Amygdala (tissue), 56 donors: ENCODE measurements around the gene EIPR1.

Experiments
- DNase-seq, 56 donors: peaks; one replicate each; lab custom pipeline; 2025; lab: John Stamatoyannopoulos, UW

EIPR1 gene

GRCh38 chr2:3377612-3378432 lies at the start of gene EIPR1:
Gene EIPR1, minus strand, starts transcription at chr2:3377818. Its CDS starts 129 bp downstream, at chr2:3377689.
- peak; percentile 82 to 99 (median 96) for DNase-seq

- DNase-seq: no peak
Measured at GRCh38 chr2:3427272-3427671, 49.7 kb upstream of the EIPR1 start.

GRCh38 chr2:3426615-3427014 lies 49.0 kb upstream of the EIPR1 start:
- DNase-seq: no peak

- no peak for DNase-seq
Measured at GRCh38 chr2:3424171-3424795, 46.7 kb upstream of the EIPR1 start.

- DNase-seq: peak in 24 of 56 donors; percentile 9 to 72 (median 28)
Measured at GRCh38 chr2:3423492-3424170, 46.0 kb upstream of the EIPR1 start.

- no peak for DNase-seq
Measured at GRCh38 chr2:3422161-3422779, 44.7 kb upstream of the EIPR1 start.

- no peak for DNase-seq
Measured at GRCh38 chr2:3421580-3421979, 44.0 kb upstream of the EIPR1 start.

- no peak for DNase-seq
Measured at GRCh38 chr2:3420769-3421397, 43.3 kb upstream of the EIPR1 start.

GRCh38 chr2:3420076-3420768 lies 42.6 kb upstream of the EIPR1 start:
- DNase-seq: no peak

GRCh38 chr2:3418766-3419404 lies 41.3 kb upstream of the EIPR1 start:
- DNase-seq: no peak

GRCh38 chr2:3414133-3414860 lies 36.7 kb upstream of the EIPR1 start:
- DNase-seq: no peak

- DNase-seq: no peak
Measured at GRCh38 chr2:3413697-3414096, 36.1 kb upstream of the EIPR1 start.

- no peak for DNase-seq
Measured at GRCh38 chr2:3411103-3411502, 33.5 kb upstream of the EIPR1 start.

GRCh38 chr2:3409627-3410170 lies 32.1 kb upstream of the EIPR1 start:
- no peak for DNase-seq

GRCh38 chr2:3408781-3409180 lies 31.2 kb upstream of the EIPR1 start:
- DNase-seq: no peak

GRCh38 chr2:3406501-3406900 lies 28.9 kb upstream of the EIPR1 start:
- DNase-seq: no peak

GRCh38 chr2:3405876-3406275 lies 28.3 kb upstream of the EIPR1 start:
- no peak for DNase-seq

GRCh38 chr2:3405307-3405706 lies 27.7 kb upstream of the EIPR1 start:
- DNase-seq: no peak
